GM10847 (cell line): ENCODE data around the gene TBC1D14.

Experiments used
- POLR2A ChIP-seq: IDR thresholded peaks from 2 replicates; pipeline ENCODE4 v1.6.1; 2011; ENCODE audit not compliant: insufficient read length; ENCODE audit errors: extremely low read depth

The TBC1D14 gene

GRCh38 chr4:6961496-6962210, 52.0 kb downstream of the TBC1D14 start:
- TF ChIP-seq POLR2A: no peak

- no peak for TF ChIP-seq POLR2A
Observed at GRCh38 chr4:6962211-6963041, 52.8 kb downstream of the TBC1D14 start.

- TF ChIP-seq POLR2A: no peak
Observed at GRCh38 chr4:6963139-6963611, 53.5 kb downstream of the TBC1D14 start.

GRCh38 chr4:6964858-6965257, 55.2 kb downstream of the TBC1D14 start:
- no peak for TF ChIP-seq POLR2A

- TF ChIP-seq POLR2A: no peak
Observed at GRCh38 chr4:6965329-6965728, 55.7 kb downstream of the TBC1D14 start.

GRCh38 chr4:6967846-6968340, 58.3 kb downstream of the TBC1D14 start:
- no peak for TF ChIP-seq POLR2A

- no peak for TF ChIP-seq POLR2A
Observed at GRCh38 chr4:6968496-6968895, 58.9 kb downstream of the TBC1D14 start.

GRCh38 chr4:6969826-6970800, 60.5 kb downstream of the TBC1D14 start:
- no peak for TF ChIP-seq POLR2A

GRCh38 chr4:6971536-6972374, 62.1 kb downstream of the TBC1D14 start:
- TF ChIP-seq POLR2A: no peak

GRCh38 chr4:6972375-6972650, 62.7 kb downstream of the TBC1D14 start:
- no peak for TF ChIP-seq POLR2A

GRCh38 chr4:6972911-6973310, 63.3 kb downstream of the TBC1D14 start:
- TF ChIP-seq POLR2A: no peak

- TF ChIP-seq POLR2A: no peak
Observed at GRCh38 chr4:6974138-6974848, 64.7 kb downstream of the TBC1D14 start.

- TF ChIP-seq POLR2A: no peak
Observed at GRCh38 chr4:6983544-6984142, 74.0 kb downstream of the TBC1D14 start.
